Measurements from ENCODE around the gene KRTAP9-1.
"Not testable (repeated sequence)": the region's sequence is repeated elsewhere in the genome, so short reads cannot be mapped to it uniquely, and the experiment has no call there.

The KRTAP9-1 gene, protein sequence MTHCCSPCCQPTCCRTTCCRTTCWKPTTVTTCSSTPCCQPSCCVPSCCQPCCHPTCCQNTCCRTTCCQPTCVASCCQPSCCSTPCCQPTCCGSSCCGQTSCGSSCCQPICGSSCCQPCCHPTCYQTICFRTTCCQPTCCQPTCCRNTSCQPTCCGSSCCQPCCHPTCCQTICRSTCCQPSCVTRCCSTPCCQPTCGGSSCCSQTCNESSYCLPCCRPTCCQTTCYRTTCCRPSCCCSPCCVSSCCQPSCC
- total RNA-seq = 0 reads per million in 3 donors

DNA sequence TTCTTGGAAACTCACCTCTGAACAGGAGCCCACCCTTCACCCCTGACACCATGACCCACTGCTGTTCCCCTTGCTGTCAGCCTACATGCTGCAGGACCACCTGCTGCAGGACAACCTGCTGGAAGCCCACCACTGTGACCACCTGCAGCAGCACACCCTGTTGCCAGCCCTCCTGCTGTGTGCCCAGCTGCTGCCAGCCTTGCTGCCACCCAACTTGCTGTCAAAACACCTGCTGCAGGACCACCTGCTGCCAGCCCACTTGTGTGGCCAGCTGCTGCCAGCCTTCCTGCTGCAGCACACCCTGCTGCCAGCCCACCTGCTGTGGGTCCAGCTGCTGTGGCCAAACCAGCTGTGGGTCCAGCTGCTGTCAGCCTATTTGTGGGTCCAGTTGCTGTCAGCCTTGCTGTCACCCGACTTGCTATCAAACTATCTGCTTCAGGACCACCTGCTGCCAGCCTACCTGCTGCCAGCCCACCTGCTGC is at the start of gene KRTAP9-1:
Gene KRTAP9-1, plus strand, starts transcription at position 51 of the 482 bp plus-strand sequence. Its CDS starts 0 bp downstream, at position 51.
- H3K27me3 ChIP-seq (replicated peaks; ENCODE audit: control insufficient read depth, insufficient read depth, low read length, poor library complexity, severe bottlenecking); H3K4me1 ChIP-seq (ENCODE audit: control insufficient read depth, insufficient read depth, low read length, poor library complexity, severe bottlenecking); DNase-seq; H3K9me3 ChIP-seq (ENCODE audit: control insufficient read depth, low read length); H3K4me3 ChIP-seq (ENCODE audit: insufficient read depth, low read depth, low read length, poor library complexity, severe bottlenecking); H3K36me3 ChIP-seq (ENCODE audit: control insufficient read depth, insufficient read depth, low read length); H3K27ac ChIP-seq (ENCODE audit: insufficient read depth, low read length, poor library complexity, severe bottlenecking): not testable (repeated sequence)

DNA sequence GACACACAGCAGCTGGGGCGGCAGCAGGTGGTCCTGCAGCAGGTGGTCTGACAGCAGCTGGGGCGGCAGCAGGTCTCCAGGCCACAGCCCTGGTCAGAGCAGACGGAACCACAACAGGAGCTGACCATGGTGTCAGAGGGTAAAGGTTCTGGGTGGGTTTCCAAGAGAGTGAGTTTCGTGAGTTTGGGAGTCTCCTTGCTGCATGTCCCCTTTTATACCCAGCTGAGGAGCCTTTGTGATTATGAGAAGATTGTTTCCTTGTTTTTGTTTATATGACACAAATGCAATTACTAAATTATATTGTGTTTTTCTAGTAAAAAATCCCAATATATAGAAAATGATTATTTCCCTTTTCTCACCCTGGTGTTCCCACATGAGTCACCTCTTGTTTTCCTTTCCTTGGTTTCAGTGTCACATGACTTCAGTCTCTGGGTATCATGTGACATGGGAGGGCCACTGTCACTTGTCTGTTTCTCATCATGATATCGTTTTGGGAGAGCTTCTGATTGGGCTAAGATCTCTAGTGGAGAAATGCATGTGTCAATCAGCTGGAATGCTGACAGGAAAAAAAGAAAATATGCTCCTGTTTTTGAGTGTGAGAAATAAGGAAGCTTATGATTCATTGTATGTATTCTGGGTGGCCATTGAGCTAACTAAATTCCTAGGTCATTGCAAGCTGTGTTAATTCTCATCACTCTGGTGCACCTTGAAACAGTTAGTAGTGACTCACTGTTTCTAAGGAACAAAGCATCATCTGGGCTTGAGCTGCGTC is 49.1 kb upstream of the KRTAP9-1 start, which contains the start of gene KRTAP4-6:
Gene KRTAP4-6, minus strand, starts transcription at position 185 of the 772 bp plus-strand sequence. Its CDS starts 57 bp downstream, at position 128.
- Histone ChIP-seq H3K9me3 (ENCODE audit: control insufficient read depth, low read length) (no peaks in the 10 kb centered on the region), H3K4me1 (ENCODE audit: control insufficient read depth, insufficient read depth, low read length, poor library complexity, severe bottlenecking) (no peaks in the 10 kb centered on the region), H3K4me3 (ENCODE audit: insufficient read depth, low read depth, low read length, poor library complexity, severe bottlenecking) (no peak within 1 kb of the TSS), H3K27me3 (replicated peaks; ENCODE audit: control insufficient read depth, insufficient read depth, low read length, poor library complexity, severe bottlenecking) (no peaks in the 10 kb centered on the region), H3K36me3 (ENCODE audit: control insufficient read depth, insufficient read depth, low read length) (no peaks in the 10 kb centered on the region), H3K27ac (ENCODE audit: insufficient read depth, low read length, poor library complexity, severe bottlenecking) (no peak within 1 kb of the TSS)
- no peak for DNase-seq

DNA sequence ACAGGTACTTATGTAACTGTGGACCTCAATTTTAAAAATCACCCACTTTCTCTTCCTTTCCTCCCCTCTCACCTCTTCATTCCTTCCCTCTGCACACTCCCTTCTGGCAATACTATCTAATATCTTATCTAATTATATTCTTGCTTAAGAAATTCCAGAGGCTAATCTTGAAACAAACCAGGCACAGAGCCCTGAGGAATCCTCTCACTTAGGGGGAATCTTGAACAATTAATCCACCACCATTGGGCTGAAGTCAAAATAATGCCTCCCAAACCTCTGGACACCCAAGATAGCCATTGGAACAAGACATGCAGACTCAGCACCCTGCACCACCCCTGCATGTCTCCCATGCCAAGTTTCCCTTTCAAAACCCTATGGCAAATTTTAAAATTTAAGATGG is 48.3 kb upstream of the KRTAP9-1 start:
- H3K36me3 ChIP-seq (ENCODE audit: control insufficient read depth, insufficient read depth, low read length) = no peaks in the 10 kb centered on the region
- H3K27ac ChIP-seq (ENCODE audit: insufficient read depth, low read length, poor library complexity, severe bottlenecking) = no peak overlapping the region
- no peak overlapping the region for H3K4me3 ChIP-seq (ENCODE audit: insufficient read depth, low read depth, low read length, poor library complexity, severe bottlenecking)
- no peaks in the 10 kb centered on the region for H3K27me3 ChIP-seq (replicated peaks; ENCODE audit: control insufficient read depth, insufficient read depth, low read length, poor library complexity, severe bottlenecking)
- DNase-seq = no peak
- H3K9me3 ChIP-seq (ENCODE audit: control insufficient read depth, low read length) = no peaks in the 10 kb centered on the region
- H3K4me1 ChIP-seq (ENCODE audit: control insufficient read depth, insufficient read depth, low read length, poor library complexity, severe bottlenecking) = no peaks in the 10 kb centered on the region

DNA sequence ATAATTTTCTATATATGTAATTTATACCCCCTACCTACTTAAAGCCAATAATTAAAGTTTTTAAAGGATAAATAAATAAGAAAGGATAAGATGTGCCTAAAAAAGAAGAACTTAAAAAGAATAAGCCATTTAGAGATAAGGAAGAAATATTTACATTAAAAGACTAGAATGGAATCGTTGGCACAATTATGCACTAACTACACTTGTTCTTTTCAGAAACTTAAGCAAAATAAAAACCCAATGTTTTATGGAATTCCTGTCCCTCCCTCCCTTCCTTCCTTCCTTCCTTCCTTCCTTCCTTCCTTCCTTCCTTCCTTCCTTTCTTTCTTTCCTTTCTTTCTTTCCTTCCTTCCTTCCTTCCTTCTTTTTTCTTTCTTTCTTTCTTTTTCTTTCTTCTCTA is 44.8 kb upstream of the KRTAP9-1 start:
- Histone ChIP-seq H3K27ac (ENCODE audit: insufficient read depth, low read length, poor library complexity, severe bottlenecking) (no peak overlapping the region), H3K36me3 (ENCODE audit: control insufficient read depth, insufficient read depth, low read length) (no peaks in the 10 kb centered on the region), H3K9me3 (ENCODE audit: control insufficient read depth, low read length) (no peaks in the 10 kb centered on the region), H3K4me1 (ENCODE audit: control insufficient read depth, insufficient read depth, low read length, poor library complexity, severe bottlenecking) (no peaks in the 10 kb centered on the region), H3K4me3 (ENCODE audit: insufficient read depth, low read depth, low read length, poor library complexity, severe bottlenecking) (no peak overlapping the region), H3K27me3 (replicated peaks; ENCODE audit: control insufficient read depth, insufficient read depth, low read length, poor library complexity, severe bottlenecking) (no peaks in the 10 kb centered on the region)
- DNase-seq = no peak

DNA sequence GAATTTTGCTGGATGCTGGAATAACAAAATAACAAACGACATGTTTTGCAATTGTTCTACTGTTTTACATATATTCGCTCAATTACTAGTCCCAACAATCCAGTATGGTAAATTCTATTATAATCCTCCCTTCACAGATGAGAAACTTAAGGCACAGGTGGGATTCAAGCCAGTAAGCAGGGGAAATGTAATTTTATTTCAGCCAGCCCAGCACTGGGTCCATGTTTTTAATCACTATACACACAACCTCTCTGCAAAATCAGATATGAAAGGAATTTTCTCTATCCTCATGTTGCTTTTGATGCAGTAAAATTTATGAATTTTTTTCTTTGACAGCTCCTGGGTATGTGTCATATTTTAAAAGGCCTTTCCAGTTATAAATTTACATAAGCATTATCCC is 44.4 kb upstream of the KRTAP9-1 start:
- no peak for DNase-seq
- Histone ChIP-seq H3K36me3 (ENCODE audit: control insufficient read depth, insufficient read depth, low read length) (no peaks in the 10 kb centered on the region), H3K27ac (ENCODE audit: insufficient read depth, low read length, poor library complexity, severe bottlenecking) (no peak overlapping the region), H3K9me3 (ENCODE audit: control insufficient read depth, low read length) (no peaks in the 10 kb centered on the region), H3K27me3 (replicated peaks; ENCODE audit: control insufficient read depth, insufficient read depth, low read length, poor library complexity, severe bottlenecking) (no peaks in the 10 kb centered on the region), H3K4me1 (ENCODE audit: control insufficient read depth, insufficient read depth, low read length, poor library complexity, severe bottlenecking) (no peaks in the 10 kb centered on the region), H3K4me3 (ENCODE audit: insufficient read depth, low read depth, low read length, poor library complexity, severe bottlenecking) (no peak overlapping the region)

DNA sequence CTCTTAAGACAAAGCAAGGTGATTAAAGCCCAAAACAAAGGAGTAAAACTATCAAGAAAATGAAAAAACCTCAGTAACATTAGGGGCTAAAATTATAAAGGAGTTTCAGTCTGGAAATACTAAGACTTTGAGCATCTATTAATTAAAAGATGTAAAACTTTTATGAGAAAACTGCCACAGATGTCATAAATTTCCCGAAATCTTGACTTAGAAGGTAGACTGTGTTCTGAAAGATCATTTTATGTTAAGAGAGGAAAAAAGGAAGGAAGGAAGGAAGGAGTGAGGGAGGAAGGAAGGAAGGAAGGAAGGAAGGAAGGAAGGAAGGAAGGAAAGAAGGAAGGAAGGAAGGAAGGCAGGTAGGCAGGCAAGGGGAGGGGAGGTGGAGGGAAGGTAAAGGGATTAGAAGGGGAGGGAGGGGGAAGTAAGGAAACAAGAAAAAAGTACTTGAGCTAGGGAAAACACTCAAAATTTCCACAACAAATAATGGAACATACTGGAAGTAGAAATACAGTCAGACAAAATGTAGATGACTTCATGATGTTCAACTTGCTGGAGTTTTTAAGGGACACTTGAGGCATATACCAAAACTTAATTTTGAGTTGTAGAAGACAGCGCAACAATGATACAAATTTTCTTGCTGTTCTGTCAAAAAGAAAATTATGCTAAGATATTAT is 42.0 kb upstream of the KRTAP9-1 start:
- no peaks in the 10 kb centered on the region for H3K36me3 ChIP-seq (ENCODE audit: control insufficient read depth, insufficient read depth, low read length)
- no peak overlapping the region for H3K27ac ChIP-seq (ENCODE audit: insufficient read depth, low read length, poor library complexity, severe bottlenecking)
- H3K27me3 ChIP-seq (replicated peaks; ENCODE audit: control insufficient read depth, insufficient read depth, low read length, poor library complexity, severe bottlenecking) = no peaks in the 10 kb centered on the region
- no peak overlapping the region for H3K4me3 ChIP-seq (ENCODE audit: insufficient read depth, low read depth, low read length, poor library complexity, severe bottlenecking)
- H3K4me1 ChIP-seq (ENCODE audit: control insufficient read depth, insufficient read depth, low read length, poor library complexity, severe bottlenecking) = no peaks in the 10 kb centered on the region
- no peak for DNase-seq
- no peaks in the 10 kb centered on the region for H3K9me3 ChIP-seq (ENCODE audit: control insufficient read depth, low read length)

DNA sequence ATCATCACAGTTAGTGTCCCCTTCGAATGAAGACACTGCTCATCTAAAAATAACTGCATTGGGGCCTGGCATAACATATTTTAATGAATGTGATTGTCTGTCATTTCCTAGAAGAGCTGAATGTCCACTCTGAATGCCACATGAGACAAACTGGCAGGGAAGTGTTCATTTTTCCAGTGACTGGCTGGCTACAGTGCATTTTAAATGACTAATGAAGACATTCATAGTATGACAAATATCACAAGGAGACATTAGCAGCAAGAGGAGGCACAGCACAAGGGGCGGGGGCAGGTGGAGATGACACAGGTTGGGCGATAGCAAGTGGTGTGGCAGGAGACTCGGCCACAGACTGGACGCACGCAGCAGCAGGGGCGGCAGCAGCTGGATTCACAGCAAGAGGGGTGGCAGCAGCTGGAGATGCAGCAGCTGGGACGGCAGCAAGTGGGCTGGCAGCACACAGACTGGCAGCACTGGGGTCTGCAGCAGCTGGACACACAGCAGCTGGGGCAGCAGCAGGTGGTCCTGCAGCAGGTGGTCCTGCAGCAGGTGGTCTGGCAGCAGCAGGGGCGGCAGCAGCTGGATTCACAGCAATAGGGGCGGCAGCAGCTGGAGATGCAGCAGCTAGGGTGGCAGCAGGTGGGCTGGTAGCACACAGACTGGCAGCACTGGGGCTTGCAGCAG is 40.6 kb upstream of the KRTAP9-1 start:
- not testable (repeated sequence) for H3K9me3 ChIP-seq (ENCODE audit: control insufficient read depth, low read length); DNase-seq; H3K4me1 ChIP-seq (ENCODE audit: control insufficient read depth, insufficient read depth, low read length, poor library complexity, severe bottlenecking); H3K27ac ChIP-seq (ENCODE audit: insufficient read depth, low read length, poor library complexity, severe bottlenecking); H3K27me3 ChIP-seq (replicated peaks; ENCODE audit: control insufficient read depth, insufficient read depth, low read length, poor library complexity, severe bottlenecking); H3K36me3 ChIP-seq (ENCODE audit: control insufficient read depth, insufficient read depth, low read length); H3K4me3 ChIP-seq (ENCODE audit: insufficient read depth, low read depth, low read length, poor library complexity, severe bottlenecking)

DNA sequence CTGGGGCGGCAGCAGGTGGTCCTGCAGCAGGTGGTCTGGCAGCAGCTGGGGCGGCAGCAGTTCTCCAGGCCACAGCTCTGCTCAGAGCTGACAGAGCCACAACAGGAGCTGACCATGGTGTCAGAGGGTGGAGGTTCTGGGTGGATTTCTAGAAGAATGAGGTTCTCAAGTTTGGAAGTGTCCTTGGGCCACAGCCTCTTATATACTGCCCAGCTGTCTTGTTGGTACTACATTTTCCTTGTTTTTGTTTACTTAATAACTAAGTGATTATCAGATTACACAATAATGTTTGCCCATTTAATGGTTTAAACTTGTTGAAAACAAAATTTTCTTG is 40.1 kb upstream of the KRTAP9-1 start, which contains the start of gene KRTAP4-5:
Gene KRTAP4-5, minus strand, starts transcription at position 174 of the 334 bp plus-strand sequence. Its CDS starts 58 bp downstream, at position 116.
- H3K9me3 ChIP-seq (ENCODE audit: control insufficient read depth, low read length) = no peaks in the 10 kb centered on the region
- DNase-seq = no peak
- no peak within 1 kb of the TSS for H3K4me3 ChIP-seq (ENCODE audit: insufficient read depth, low read depth, low read length, poor library complexity, severe bottlenecking)
- H3K27me3 ChIP-seq (replicated peaks; ENCODE audit: control insufficient read depth, insufficient read depth, low read length, poor library complexity, severe bottlenecking) = no peaks in the 10 kb centered on the region
- no peaks in the 10 kb centered on the region for H3K4me1 ChIP-seq (ENCODE audit: control insufficient read depth, insufficient read depth, low read length, poor library complexity, severe bottlenecking)
- no peaks in the 10 kb centered on the region for H3K36me3 ChIP-seq (ENCODE audit: control insufficient read depth, insufficient read depth, low read length)
- no peak within 1 kb of the TSS for H3K27ac ChIP-seq (ENCODE audit: insufficient read depth, low read length, poor library complexity, severe bottlenecking)

DNA sequence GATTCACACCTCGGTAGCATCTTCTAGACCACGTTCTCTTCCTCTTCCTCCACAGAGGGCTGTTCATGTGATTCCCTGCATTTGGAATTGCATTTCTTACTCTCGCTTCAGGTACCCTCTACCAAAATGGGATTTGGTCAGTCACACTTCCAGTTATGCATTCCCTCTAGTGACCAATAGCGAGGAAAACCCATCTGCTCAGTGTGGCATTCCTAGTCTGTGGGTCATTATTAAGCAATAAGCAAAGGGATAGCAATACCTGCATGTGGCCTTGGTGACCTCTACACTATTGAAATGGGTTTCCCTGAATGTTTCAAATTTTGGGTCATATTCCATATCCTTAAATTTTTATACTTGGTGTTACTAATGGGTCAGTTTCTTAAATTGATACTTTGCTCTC is 39.7 kb upstream of the KRTAP9-1 start:
- no peak for DNase-seq
- Histone ChIP-seq H3K27ac (ENCODE audit: insufficient read depth, low read length, poor library complexity, severe bottlenecking) (no peak overlapping the region), H3K27me3 (replicated peaks; ENCODE audit: control insufficient read depth, insufficient read depth, low read length, poor library complexity, severe bottlenecking) (no peaks in the 10 kb centered on the region), H3K4me3 (ENCODE audit: insufficient read depth, low read depth, low read length, poor library complexity, severe bottlenecking) (no peak overlapping the region), H3K36me3 (ENCODE audit: control insufficient read depth, insufficient read depth, low read length) (no peaks in the 10 kb centered on the region), H3K4me1 (ENCODE audit: control insufficient read depth, insufficient read depth, low read length, poor library complexity, severe bottlenecking) (no peaks in the 10 kb centered on the region), H3K9me3 (ENCODE audit: control insufficient read depth, low read length) (no peaks in the 10 kb centered on the region)
